HepG2 (cell line): ENCODE data around the gene TCF23. TPM values are rescaled to one million over a fixed set of nuclear protein-coding genes. Genes with fewer than 3 reads are reported as not detected.

ENCODE experiments used
- ATAC-seq: fragments of 200-7000 bp; cut with Tn5 transposase; 3 replicates; pipeline ENCODE4 v1.9.1; 2020; ENCODE audit warnings: mild to moderate bottlenecking, moderate library complexity
- BruUV-seq: library from RNA; stranded (reverse); fragments of 400-500 nt; replicated peaks from 2 replicates; lab custom pipeline; 2021; lab: Mats Ljungman, UMichigan
- CTCF ChIA-PET: fragments of 300-600 bp; formaldehyde crosslinking; extraction: SDS; loops from one replicate; lab custom pipeline; 2021; ENCODE audit warnings: low total read pairs, inconsistent platforms, low intra/inter-chr PET ratio; lab: Yijun Ruan, JAX
- POLR2A ChIA-PET: fragments of 350-600 bp; sonication (Branson Sonifier 250); formaldehyde crosslinking; loops from one replicate; lab custom pipeline; 2020; ENCODE audit warnings: antibody characterized with exemption, inconsistent platforms; lab: Yijun Ruan, JAX
- DNase-seq: peaks from one replicate; pipeline ENCODE4 v3.0.0-alpha.2; 2015; ENCODE audit warnings: low spot score
- FAIRE-seq: peaks from 3 replicates; lab custom pipeline; 2011; peaks lifted over from hg19 to GRCh38; lab: Jason Lieb, UNC
- H2AFZ ChIP-seq: one replicate; pipeline ENCODE4 v1.6.1; 2011; ENCODE audit warnings: low read length, inconsistent platforms
- H3K27ac ChIP-seq: fragments of 300-600 bp; 3 replicates; pipeline ENCODE4 v1.8.0; 2011; ENCODE audit warnings: mixed run types, mild to moderate bottlenecking, mixed read lengths, low read length, inconsistent platforms; ENCODE audit not compliant: insufficient read depth; ENCODE audit errors: extremely low read length
- H3K27me3 ChIP-seq, 2 experiments: fragments of 200-600 bp in 1 of 2; 2 replicates in 1 of 2; 3 replicates in 1 of 2; pipeline versions ENCODE4 v1.6.0 to v1.8.0; 2011; ENCODE audit warnings: low read length in 2 of 2, mild to moderate bottlenecking in 2 of 2, moderate library complexity in 2 of 2, inconsistent platforms in 1 of 2; ENCODE audit not compliant: insufficient read depth in 2 of 2, control insufficient read depth in 1 of 2
- H3K36me3 ChIP-seq, 2 experiments: fragments of 200-600 bp in 1 of 2; replicated peaks in 1 of 2; 2 replicates in 1 of 2; 3 replicates in 1 of 2; pipeline versions ENCODE4 v1.5.1 to v1.8.0; 2011; ENCODE audit warnings: low read length in 2 of 2, inconsistent platforms in 1 of 2; ENCODE audit not compliant: insufficient read depth in 2 of 2, control insufficient read depth in 1 of 2
- H3K4me1 ChIP-seq: 2 replicates; pipeline ENCODE4 v1.5.1; 2012; ENCODE audit warnings: low read length, inconsistent platforms; ENCODE audit not compliant: insufficient read depth
- H3K4me2 ChIP-seq: 2 replicates; pipeline ENCODE4 v1.6.0; 2011; ENCODE audit warnings: low read depth, low read length, inconsistent platforms
- H3K4me3 ChIP-seq, 3 experiments: fragments of 200-600 bp in 1 of 3; sonication (generic), shearing (Covaris generic) in 1 of 3; replicated peaks in 1 of 3; 2 replicates each; pipeline ENCODE4 v1.5.1; 2011 to 2016; ENCODE audit warnings: low read length in 3 of 3, inconsistent platforms in 2 of 3, low read depth in 2 of 3, mild to moderate bottlenecking in 2 of 3, control low read depth in 1 of 3, mixed read lengths in 1 of 3; ENCODE audit not compliant: insufficient read depth in 1 of 3
- H3K79me2 ChIP-seq: one replicate; pipeline ENCODE4 v1.6.1; 2011; ENCODE audit warnings: low read length, inconsistent platforms; ENCODE audit not compliant: insufficient read depth
- H3K9ac ChIP-seq: 2 replicates; pipeline ENCODE4 v1.6.0; 2011; ENCODE audit warnings: mild to moderate bottlenecking, low read depth, low read length, inconsistent platforms; ENCODE audit not compliant: insufficient read depth
- H3K9me3 ChIP-seq: 2 replicates; pipeline ENCODE4 v1.5.1; 2012; ENCODE audit warnings: mild to moderate bottlenecking, low read length
- H4K20me1 ChIP-seq: 2 replicates; pipeline ENCODE4 v1.6.0; 2011; ENCODE audit warnings: inconsistent platforms, mild to moderate bottlenecking, low read length, moderate library complexity; ENCODE audit not compliant: insufficient read depth
- EEA1 ChIP-seq: sonication (generic); formaldehyde crosslinking; IDR thresholded peaks from 2 replicates; pipeline ENCODE4 v1.5.1; 2020; ENCODE audit warnings: mild to moderate bottlenecking, missing genetic modification reagents, borderline replicate concordance
- EZH2 ChIP-seq: conservative IDR thresholded peaks from 2 replicates; pipeline ENCODE4 v1.6.1; 2012; ENCODE audit warnings: mild to moderate bottlenecking, low read depth, low read length, moderate library complexity
- HMG20A ChIP-seq: IDR thresholded peaks from 2 replicates; pipeline ENCODE4 v1.6.1; 2016; ENCODE audit warnings: borderline replicate concordance
- LCORL ChIP-seq, 2 experiments: fragments of 450-650 bp in 1 of 2; sonication (generic) in 1 of 2; formaldehyde crosslinking in 1 of 2; IDR thresholded peaks; 2 replicates each; pipeline versions ENCODE4 v1.5.0 to v1.6.1; 2017 to 2020; ENCODE audit warnings: antibody characterized with exemption in 1 of 2, missing genetic modification reagents in 1 of 2
- RBFOX2 ChIP-seq: fragments of 200-400 bp; formaldehyde crosslinking; IDR thresholded peaks from 2 replicates; pipeline ENCODE4 v1.6.1; 2017; ENCODE audit warnings: low read depth, mild to moderate bottlenecking, low read length
- SP2 ChIP-seq: sonication (generic); formaldehyde crosslinking; IDR thresholded peaks from 2 replicates; pipeline ENCODE4 v1.5.1; 2020; ENCODE audit warnings: mild to moderate bottlenecking, missing genetic modification reagents
- ZBTB38 ChIP-seq: sonication (generic); formaldehyde crosslinking; IDR thresholded peaks from 2 replicates; pipeline ENCODE4 v1.5.1; 2020; ENCODE audit warnings: mild to moderate bottlenecking, missing genetic modification reagents
- ZFP90 ChIP-seq: sonication (generic); formaldehyde crosslinking; IDR thresholded peaks from 2 replicates; pipeline ENCODE4 v1.8.0; 2022; ENCODE audit warnings: missing genetic modification reagents, mild to moderate bottlenecking, inconsistent platforms, borderline replicate concordance
- ZNF432 ChIP-seq: sonication (generic); formaldehyde crosslinking; IDR thresholded peaks from 2 replicates; pipeline ENCODE4 v1.5.0; 2020; ENCODE audit warnings: missing genetic modification reagents, mild to moderate bottlenecking, borderline replicate concordance
- ZNF619 ChIP-seq: sonication (generic); formaldehyde crosslinking; IDR thresholded peaks from 2 replicates; pipeline ENCODE4 v1.4.0; 2020; ENCODE audit warnings: mild to moderate bottlenecking, missing genetic modification reagents
- ZNF678 ChIP-seq: sonication (generic); formaldehyde crosslinking; IDR thresholded peaks from 2 replicates; pipeline ENCODE4 v1.4.0; 2020; ENCODE audit warnings: mild to moderate bottlenecking, missing genetic modification reagents
- ZNF737 ChIP-seq: sonication (generic); formaldehyde crosslinking; IDR thresholded peaks from 2 replicates; pipeline ENCODE4 v1.5.0; 2020; ENCODE audit warnings: missing genetic modification reagents, mild to moderate bottlenecking, borderline replicate concordance
- WGBS: methylation state at CpG from one replicate; pipeline ENCODE4 v1.1.6; 2017; ENCODE audit warnings: low lambda C conversion rate; 5-methylcytosine and 5-hydroxymethylcytosine counted together
- in situ Hi-C: cut with HindIII; loops from 2 replicates; pipeline ENCODE4 v1.10.0; 2017; ENCODE audit warnings: low pct_unique_long_range_greater_than_20kb; ENCODE audit not compliant: extremely low pct_ligation_motif_present
- intact Hi-C: fragments of 100-400 bp; cut with micrococcal nuclease; formaldehyde crosslinking; loops from one replicate; pipeline ENCODE4 v1.10.0; 2022; ENCODE audit not compliant: unreplicated experiment
- polyA plus RNA-seq, 8 experiments: library from polyadenylated mRNA; depleted of rRNA in 3 of 8; stranded (reverse) in 7 of 8; unstranded in 1 of 8; fragments of >200 nt; fragmentation: Illumina TruSeq in 4 of 8; extraction: Trizol in 4 of 8; gene quantifications; 2 replicates each; pipeline versions ENCODE4 v1.2.1 to v1.2.3, GENCODE V29; 2011 to 2016; ENCODE audit warnings: low read depth in 4 of 8, missing spikeins in 1 of 8, mixed read lengths in 1 of 8; ENCODE audit not compliant: insufficient read depth in 1 of 8
- total RNA-seq, 5 experiments: library from RNA; depleted of rRNA; stranded (reverse); fragments of >200 nt; fragmentation: Illumina TruSeq; extraction: Trizol; gene quantifications; 2 replicates each; pipeline ENCODE4 v1.2.3, GENCODE V29; 2016; ENCODE audit warnings: low read depth in 1 of 5
- TF ChIP-seq, protein P1 (sequence below): sonication (generic); formaldehyde crosslinking; IDR thresholded peaks from 2 replicates; pipeline ENCODE4 v1.4.0; 2020; ENCODE audit warnings: missing genetic modification reagents

Gene TCF23
- total and polyA plus RNA-seq, 2 of the 13 experiments (the other 11 are each of a cell fraction or from before 2014, with no cell fraction given) = 0.02 to 1.4 TPM

DNA sequence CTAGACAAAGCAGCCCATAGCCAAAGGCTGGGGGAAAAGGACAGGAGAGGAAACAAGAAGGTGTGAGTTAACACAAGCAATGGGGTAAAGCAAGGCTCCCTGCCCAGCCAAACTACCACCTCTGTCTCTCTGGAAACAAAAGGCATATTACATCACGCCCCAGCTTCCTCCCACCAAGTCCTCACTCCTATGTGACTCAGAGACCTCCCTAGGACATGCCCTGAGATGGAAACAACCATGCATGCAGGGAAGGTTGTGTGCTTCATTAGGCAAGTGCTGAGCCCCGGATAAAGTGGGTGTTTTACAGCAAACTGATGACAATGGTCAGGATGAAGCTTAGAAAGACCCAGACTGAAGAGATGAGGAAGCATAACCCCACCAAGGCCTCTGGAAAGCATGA is 54.0 kb downstream of the TCF23 start (continued):
- TF ChIP-seq EEA1 (no peak), SP2 (CRISPR knock-in tag) (no peak), ZFP90 (CRISPR knock-in tag) (no peak), EZH2 (no peak), ZNF619 (CRISPR knock-in tag) (no peak), LCORL (IDR thresholded peaks at IDR 0.05) (no peak), LCORL (CRISPR knock-in tag; IDR thresholded peaks at IDR 0.05) (no peak), HMG20A (CRISPR knock-in tag) (no peak), ZNF432 (no peak)
- TF ChIP-seq, protein P1, sequence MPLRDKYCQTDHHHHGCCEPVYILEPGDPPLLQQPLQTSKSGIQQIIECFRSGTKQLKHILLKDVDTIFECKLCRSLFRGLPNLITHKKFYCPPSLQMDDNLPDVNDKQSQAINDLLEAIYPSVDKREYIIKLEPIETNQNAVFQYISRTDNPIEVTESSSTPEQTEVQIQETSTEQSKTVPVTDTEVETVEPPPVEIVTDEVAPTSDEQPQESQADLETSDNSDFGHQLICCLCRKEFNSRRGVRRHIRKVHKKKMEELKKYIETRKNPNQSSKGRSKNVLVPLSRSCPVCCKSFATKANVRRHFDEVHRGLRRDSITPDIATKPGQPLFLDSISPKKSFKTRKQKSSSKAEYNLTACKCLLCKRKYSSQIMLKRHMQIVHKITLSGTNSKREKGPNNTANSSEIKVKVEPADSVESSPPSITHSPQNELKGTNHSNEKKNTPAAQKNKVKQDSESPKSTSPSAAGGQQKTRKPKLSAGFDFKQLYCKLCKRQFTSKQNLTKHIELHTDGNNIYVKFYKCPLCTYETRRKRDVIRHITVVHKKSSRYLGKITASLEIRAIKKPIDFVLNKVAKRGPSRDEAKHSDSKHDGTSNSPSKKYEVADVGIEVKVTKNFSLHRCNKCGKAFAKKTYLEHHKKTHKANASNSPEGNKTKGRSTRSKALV (CRISPR knock-in tag) = no peak
- TF ChIP-seq, all 625 proteins: peak for 0

GRCh38 chr2:27203741-27204140 is 54.9 kb downstream of the TCF23 start:
- TF ChIP-seq ZNF737 (no peak), ZBTB38 (CRISPR knock-in tag) (no peak), RBFOX2 (0 out of 2 replicates have a peak, but pooled peaks have one; percentile 23), ZNF678 (CRISPR knock-in tag) (no peak)
- Histone ChIP-seq H4K20me1 (no peaks in the 10 kb centered on the region), H3K36me3 (peaks cover 61 to 85% of the 10 kb centered on the region in 2 experiments), H3K27me3 (no peaks in the 10 kb centered on the region), H3K9ac (no peak overlapping the region), H3K9me3 (no peaks in the 10 kb centered on the region), H3K4me3 (no peak overlapping the region), H3K4me2 (no peak overlapping the region), H3K27ac (no peak overlapping the region), H3K79me2 (peaks cover 10% of the 10 kb centered on the region), H2AFZ (no peak overlapping the region), H3K4me1 (peaks cover 25% of the 10 kb centered on the region)
- in situ Hi-C loops = no loop called here
- FAIRE-seq (no peak), ATAC-seq (no peak), DNase-seq (no peak)
- ChIA-PET CTCF (interaction anchor here (1.2 kb wide), 1 partner anchor 12 kb away, joined by 4 read pairs; no protein-coding TSS in a partner anchor), POLR2A (interaction anchor here (1.4 to 1.9 kb wide), 2 partner anchors 8 to 9 kb away, joined by 5 to 6 read pairs; partner anchors contain the start of genes ATRAID and SLC5A6)
- BruUV-seq = no TSS peak
- WGBS = 96% methylated on average over 9 of the region's 9 CpGs
- intact Hi-C loops = no loop called here
